Right atrium auricular region (tissue), 2 donors: Measurements from ENCODE around the gene NEDD4L. TPM values are rescaled to one million over a fixed set of nuclear protein-coding genes. Genes with fewer than 3 reads are reported as not detected.

Experiments
- DNase-seq: peaks from one replicate; pipeline ENCODE4 v3.0.0-alpha.2; 2019; ENCODE audit warnings: low spot score
- H3K27ac ChIP-seq, 2 donors: fragments of 200-600 bp; sonication (generic); 1 replicate in 1 of 2; 2 replicates in 1 of 2; pipeline ENCODE4 v1.5.1; 2016 to 2019
- H3K27me3 ChIP-seq, 2 donors: fragments of 200-600 bp; sonication (generic); one replicate each; pipeline versions ENCODE4 v1.5.1 to v1.6.0; 2017 to 2019
- H3K36me3 ChIP-seq: fragments of 200-600 bp; sonication (generic); one replicate; pipeline ENCODE4 v1.5.1; 2016
- H3K4me1 ChIP-seq, 2 donors: fragments of 200-600 bp; sonication (generic); one replicate each; pipeline versions ENCODE4 v1.5.1 to v1.6.0; 2017 to 2019
- H3K4me3 ChIP-seq, 2 donors: fragments of 200-600 bp; sonication (generic); 1 replicate in 1 of 2; 2 replicates in 1 of 2; pipeline ENCODE4 v1.5.1; 2017 to 2019; ENCODE audit warnings: mild to moderate bottlenecking in 1 of 2, moderate library complexity in 1 of 2
- H3K9me3 ChIP-seq, 2 donors: fragments of 200-600 bp; sonication (generic); one replicate each; pipeline ENCODE4 v1.5.1; 2019
- total RNA-seq, 2 donors: library from RNA; depleted of rRNA; stranded (reverse); fragments of >200 nt; gene quantifications; one replicate each; pipeline ENCODE4 v1.1.0, GENCODE V29; 2016
- TF ChIP-seq, protein P1 (sequence below), 2 donors: fragments of 200-600 bp; sonication (generic); IDR thresholded peaks; one replicate each; pipeline ENCODE4 v1.5.1; 2019; ENCODE audit warnings: antibody characterized with exemption in 2 of 2

Gene NEDD4L
- total RNA-seq, 2 donors from 2014 or later = 45.0 to 68.0 TPM

- Histone ChIP-seq H3K4me1 (peaks cover 0 to 17% of the 10 kb centered on the region in 2 donors), H3K27ac (no peak overlapping the region), H3K36me3 (peaks cover 6% of the 10 kb centered on the region), H3K4me3 (no peak overlapping the region), H3K27me3 (no peaks in the 10 kb centered on the region), H3K9me3 (no peaks in the 10 kb centered on the region)
- no peak for DNase-seq
- TF ChIP-seq, protein P1, sequence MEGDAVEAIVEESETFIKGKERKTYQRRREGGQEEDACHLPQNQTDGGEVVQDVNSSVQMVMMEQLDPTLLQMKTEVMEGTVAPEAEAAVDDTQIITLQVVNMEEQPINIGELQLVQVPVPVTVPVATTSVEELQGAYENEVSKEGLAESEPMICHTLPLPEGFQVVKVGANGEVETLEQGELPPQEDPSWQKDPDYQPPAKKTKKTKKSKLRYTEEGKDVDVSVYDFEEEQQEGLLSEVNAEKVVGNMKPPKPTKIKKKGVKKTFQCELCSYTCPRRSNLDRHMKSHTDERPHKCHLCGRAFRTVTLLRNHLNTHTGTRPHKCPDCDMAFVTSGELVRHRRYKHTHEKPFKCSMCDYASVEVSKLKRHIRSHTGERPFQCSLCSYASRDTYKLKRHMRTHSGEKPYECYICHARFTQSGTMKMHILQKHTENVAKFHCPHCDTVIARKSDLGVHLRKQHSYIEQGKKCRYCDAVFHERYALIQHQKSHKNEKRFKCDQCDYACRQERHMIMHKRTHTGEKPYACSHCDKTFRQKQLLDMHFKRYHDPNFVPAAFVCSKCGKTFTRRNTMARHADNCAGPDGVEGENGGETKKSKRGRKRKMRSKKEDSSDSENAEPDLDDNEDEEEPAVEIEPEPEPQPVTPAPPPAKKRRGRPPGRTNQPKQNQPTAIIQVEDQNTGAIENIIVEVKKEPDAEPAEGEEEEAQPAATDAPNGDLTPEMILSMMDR (IDR thresholded peaks at IDR 0.05) = no peak
These were observed 290.0 kb downstream of the NEDD4L start for GRCh38 chr18:58334061-58334460.

DNA sequence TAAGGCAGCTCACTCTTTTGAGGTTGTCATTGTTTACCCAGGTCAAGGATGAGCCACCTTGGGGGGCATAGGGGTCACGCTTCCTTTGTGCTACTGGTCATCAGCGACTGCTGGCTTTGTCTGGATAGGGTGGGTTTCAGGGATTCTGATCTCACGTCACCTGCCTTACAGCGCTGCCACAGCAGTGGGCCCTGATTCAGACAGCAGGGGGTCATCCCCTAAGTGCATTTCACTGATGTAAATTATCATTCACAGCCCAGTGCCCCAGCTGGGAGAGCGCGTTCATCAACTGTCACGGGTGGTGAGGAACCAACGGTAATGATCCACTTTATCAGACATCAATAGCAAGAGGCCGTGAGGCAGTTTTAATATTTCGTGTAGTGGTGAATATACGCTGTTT, 291.2 kb downstream of the NEDD4L start:
- Histone ChIP-seq H3K36me3 (no peaks in the 10 kb centered on the region), H3K4me3 (no peak overlapping the region), H3K27ac (no peak overlapping the region), H3K9me3 (no peaks in the 10 kb centered on the region), H3K27me3 (no peaks in the 10 kb centered on the region), H3K4me1 (peaks cover 0 to 20% of the 10 kb centered on the region in 2 donors)
- no peak for DNase-seq
- TF ChIP-seq, protein P1 (IDR thresholded peaks at IDR 0.05) = no peak

- Histone ChIP-seq H3K4me3 (no peak overlapping the region), H3K27ac (no peak overlapping the region), H3K27me3 (no peaks in the 10 kb centered on the region), H3K9me3 (no peaks in the 10 kb centered on the region), H3K36me3 (no peaks in the 10 kb centered on the region), H3K4me1 (peaks cover 0 to 20% of the 10 kb centered on the region in 2 donors)
- TF ChIP-seq, protein P1 (IDR thresholded peaks at IDR 0.05) = peak in 1 of 2 donors; percentile 21
- DNase-seq = no peak
These were observed 291.8 kb downstream of the NEDD4L start for GRCh38 chr18:58335821-58336220.

GRCh38 chr18:58336605-58337004, 292.6 kb downstream of the NEDD4L start:
- no peak for DNase-seq
- H3K27ac ChIP-seq = peak overlapping the region in 1 of 2 donors; percentile 68
- H3K4me1 ChIP-seq = peaks cover 0 to 20% of the 10 kb centered on the region in 2 donors
- H3K27me3 ChIP-seq = no peaks in the 10 kb centered on the region
- H3K4me3 ChIP-seq = no peak overlapping the region
- H3K36me3 ChIP-seq = no peaks in the 10 kb centered on the region
- H3K9me3 ChIP-seq = no peaks in the 10 kb centered on the region
- TF ChIP-seq, protein P1 (IDR thresholded peaks at IDR 0.05) = no peak

DNA sequence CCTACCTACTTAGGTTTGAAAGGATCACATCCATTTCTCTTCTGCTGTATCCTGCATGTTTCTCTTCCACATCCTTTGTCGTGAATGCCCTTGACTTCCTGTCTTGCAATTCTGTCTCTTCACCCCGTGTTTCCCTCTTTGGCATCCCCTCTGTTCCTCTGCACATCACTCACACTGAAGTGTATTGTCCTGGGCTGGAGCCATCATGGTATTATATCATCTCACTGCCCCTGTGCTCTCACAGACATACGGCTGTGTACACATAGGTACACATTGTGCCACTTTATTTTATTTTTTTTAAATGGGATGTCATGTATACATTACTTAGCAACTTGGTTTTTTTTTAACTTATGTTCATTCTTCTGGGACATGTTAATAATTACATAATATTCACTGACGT, 293.3 kb downstream of the NEDD4L start:
- no peaks in the 10 kb centered on the region for H3K36me3 ChIP-seq
- no peak overlapping the region for H3K4me3 ChIP-seq
- peaks cover 0 to 20% of the 10 kb centered on the region in 2 donors for H3K4me1 ChIP-seq
- no peak for DNase-seq
- TF ChIP-seq, protein P1 (IDR thresholded peaks at IDR 0.05) = no peak
- H3K27ac ChIP-seq = peak overlapping the region; percentile 28 to 68
- no peaks in the 10 kb centered on the region for H3K27me3 ChIP-seq
- H3K9me3 ChIP-seq = no peaks in the 10 kb centered on the region

GRCh38 chr18:58337686-58338085, 293.7 kb downstream of the NEDD4L start:
- Histone ChIP-seq H3K36me3 (no peaks in the 10 kb centered on the region), H3K27me3 (no peaks in the 10 kb centered on the region), H3K9me3 (no peaks in the 10 kb centered on the region), H3K4me3 (no peak overlapping the region), H3K4me1 (peaks cover 0 to 20% of the 10 kb centered on the region in 2 donors), H3K27ac (peak overlapping the region; percentile 28 to 68)
- DNase-seq = no peak
- TF ChIP-seq, protein P1 (IDR thresholded peaks at IDR 0.05) = no peak
